Measurements from ENCODE around the gene POMT2. TPM values are rescaled to one million over a fixed set of nuclear protein-coding genes. Genes with fewer than 3 reads are reported as not detected.

POMT2 gene
- total and polyA plus RNA-seq, 7 donors = 3.6 to 21.0 (median 15.6) TPM

DNA sequence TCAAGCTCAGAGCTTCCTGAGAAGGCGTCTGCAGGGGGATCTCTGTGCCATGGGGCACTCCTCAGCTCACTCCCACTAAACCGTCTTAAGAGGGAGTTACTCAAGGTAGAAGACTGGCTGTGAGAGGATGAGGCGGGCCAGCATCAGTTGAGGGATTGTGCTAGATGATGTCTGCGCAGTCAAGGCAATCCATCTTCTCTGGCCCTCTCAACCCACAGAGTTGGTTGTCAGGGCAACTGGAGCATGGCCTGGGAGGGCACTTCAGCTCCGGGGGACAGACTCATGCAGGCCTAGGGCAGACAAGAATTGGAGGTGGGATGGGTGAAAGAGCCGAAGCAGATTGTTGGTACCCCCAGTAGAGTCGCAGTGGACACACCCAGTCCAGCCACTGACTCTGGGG, 9.2 kb upstream of the POMT2 start:
- DNase-seq = no peak
- Histone ChIP-seq H3K27me3 (no peaks in the 10 kb centered on the region), H3K9me3 (no peaks in the 10 kb centered on the region), H3K4me1 (no peaks in the 10 kb centered on the region), H3K4me3 (no peak overlapping the region), H3K36me3 (no peaks in the 10 kb centered on the region), H3K27ac (no peak overlapping the region)
- intact Hi-C loops (cut with DNase I) = no loop called here
- 92 to 94% methylated on average over 7 of the region's 7 CpGs for WGBS, 2 donors
- TF ChIP-seq POLR2A (IDR thresholded peaks at IDR 0.05) (no peak), POLR2AphosphoS5 (IDR thresholded peaks at IDR 0.05) (no peak), EP300 (IDR thresholded peaks at IDR 0.05) (no peak)
- TF ChIP-seq, protein P1, sequence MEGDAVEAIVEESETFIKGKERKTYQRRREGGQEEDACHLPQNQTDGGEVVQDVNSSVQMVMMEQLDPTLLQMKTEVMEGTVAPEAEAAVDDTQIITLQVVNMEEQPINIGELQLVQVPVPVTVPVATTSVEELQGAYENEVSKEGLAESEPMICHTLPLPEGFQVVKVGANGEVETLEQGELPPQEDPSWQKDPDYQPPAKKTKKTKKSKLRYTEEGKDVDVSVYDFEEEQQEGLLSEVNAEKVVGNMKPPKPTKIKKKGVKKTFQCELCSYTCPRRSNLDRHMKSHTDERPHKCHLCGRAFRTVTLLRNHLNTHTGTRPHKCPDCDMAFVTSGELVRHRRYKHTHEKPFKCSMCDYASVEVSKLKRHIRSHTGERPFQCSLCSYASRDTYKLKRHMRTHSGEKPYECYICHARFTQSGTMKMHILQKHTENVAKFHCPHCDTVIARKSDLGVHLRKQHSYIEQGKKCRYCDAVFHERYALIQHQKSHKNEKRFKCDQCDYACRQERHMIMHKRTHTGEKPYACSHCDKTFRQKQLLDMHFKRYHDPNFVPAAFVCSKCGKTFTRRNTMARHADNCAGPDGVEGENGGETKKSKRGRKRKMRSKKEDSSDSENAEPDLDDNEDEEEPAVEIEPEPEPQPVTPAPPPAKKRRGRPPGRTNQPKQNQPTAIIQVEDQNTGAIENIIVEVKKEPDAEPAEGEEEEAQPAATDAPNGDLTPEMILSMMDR (IDR thresholded peaks at IDR 0.05) = no peak

DNA sequence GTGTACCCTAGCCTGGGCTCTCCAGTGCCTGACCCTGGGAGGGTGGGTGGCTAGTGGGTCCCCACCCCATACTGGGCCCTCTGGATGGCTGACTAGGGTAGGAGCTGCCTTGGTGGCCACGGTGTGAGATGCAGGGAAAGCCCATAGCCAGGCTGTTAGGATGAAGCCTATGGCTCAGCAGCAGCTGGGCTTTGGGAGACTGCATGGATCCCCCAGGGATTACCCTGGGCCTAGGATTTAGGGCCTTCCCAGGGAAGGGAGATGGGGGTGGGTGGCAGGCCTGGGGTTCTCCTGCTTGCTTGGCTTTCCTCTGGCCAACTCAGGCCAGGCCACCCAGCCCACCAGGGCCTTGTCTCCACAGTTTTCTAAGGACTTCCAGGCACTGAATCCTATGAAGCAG, 6.4 kb upstream of the POMT2 start:
- 95 to 96% methylated on average over 1 of the region's 1 CpG for WGBS, 2 donors
- peak; percentile 35 for DNase-seq
- TF ChIP-seq, protein P1 (IDR thresholded peaks at IDR 0.05) = no peak
- no peak for TF ChIP-seq EP300 (IDR thresholded peaks at IDR 0.05)
- no peak for TF ChIP-seq POLR2A (IDR thresholded peaks at IDR 0.05)
- no peak for TF ChIP-seq POLR2AphosphoS5 (IDR thresholded peaks at IDR 0.05)

DNA sequence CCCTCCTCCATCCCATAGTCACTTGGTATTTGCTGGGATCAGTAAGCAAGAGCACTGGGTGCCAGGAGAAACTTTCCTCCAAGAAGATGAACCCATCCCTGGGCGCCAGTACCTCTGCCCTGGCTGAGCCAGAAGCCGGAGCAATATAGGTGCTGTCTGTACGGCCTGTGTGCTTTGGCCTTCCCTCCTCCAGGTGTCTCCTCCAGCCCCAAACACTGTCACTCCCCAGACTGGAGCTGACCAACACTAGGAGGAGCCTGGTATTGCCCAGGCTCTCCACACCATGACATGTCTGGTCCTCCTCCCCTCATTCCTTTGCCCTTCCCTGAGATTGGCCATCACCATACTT, 5.0 kb upstream of the POMT2 start:
- 87 to 95% methylated on average over 3 of the region's 3 CpGs for WGBS, 2 donors

More for the DNA sequence above, 6.4 kb upstream of the POMT2 start:
- Histone ChIP-seq H3K27me3 (no peaks in the 10 kb centered on the region), H3K27ac (no peak overlapping the region), H3K4me3 (no peak overlapping the region), H3K4me1 (peaks cover 0 to 4% (median 4%) of the 10 kb centered on the region in 4 donors), H3K36me3 (no peaks in the 10 kb centered on the region), H3K9me3 (no peaks in the 10 kb centered on the region)
- intact Hi-C loops (cut with DNase I) = no loop called here

DNA sequence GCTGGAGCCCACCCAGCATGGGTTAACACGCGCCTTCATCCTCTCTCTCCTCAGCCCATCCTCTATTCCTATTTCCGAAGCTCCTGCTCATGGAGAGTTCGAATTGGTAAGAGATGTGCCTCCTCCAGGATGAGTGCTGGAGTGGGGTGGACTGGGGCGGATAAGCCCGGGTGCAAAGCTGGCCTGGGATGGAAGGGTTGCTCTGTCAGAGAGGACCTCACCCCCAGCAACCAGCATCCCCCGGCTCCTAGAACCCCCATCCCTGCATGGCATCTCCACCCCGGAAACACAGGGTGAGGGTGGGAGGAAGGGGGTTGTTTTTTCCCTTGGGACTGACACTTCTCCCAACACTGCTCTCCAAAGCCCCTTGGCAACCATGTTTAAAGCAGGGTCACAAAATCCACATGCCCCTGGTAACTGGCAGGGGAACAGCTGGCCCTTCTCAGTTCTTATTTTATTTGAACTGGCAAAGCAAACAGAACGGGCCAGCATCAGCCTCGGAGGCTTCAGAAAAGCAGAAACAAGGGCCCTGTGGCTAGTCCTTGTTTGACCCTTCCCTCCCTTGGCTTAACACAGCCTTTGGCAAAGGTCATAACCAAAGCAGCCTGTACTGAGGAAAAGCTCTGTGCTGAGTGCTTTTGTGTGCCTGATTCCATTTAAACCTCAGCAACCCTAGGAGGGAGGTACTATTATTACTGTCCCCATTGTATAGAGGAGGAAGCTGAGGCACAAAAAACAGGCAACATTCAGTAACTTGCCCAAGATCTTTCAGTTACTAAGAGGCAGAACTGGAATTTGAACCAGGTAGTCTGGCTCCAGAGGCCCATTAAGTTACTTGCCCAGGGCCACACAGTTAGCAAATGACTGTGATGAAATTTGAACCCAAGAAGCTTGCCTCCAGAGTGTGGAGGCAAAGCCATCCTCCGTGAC, 4.4 kb upstream of the POMT2 start:
- intact Hi-C loops (cut with DNase I) = loop anchor here (5.0 kb wide), 1 partner anchor 228 kb away; the partner anchor contains the start of gene CIPC
- H3K36me3 ChIP-seq = no peaks in the 10 kb centered on the region
- WGBS, 2 donors = 89% methylated on average over 11 of the region's 11 CpGs
- DNase-seq = peak; percentile 51
- TF ChIP-seq POLR2A (IDR thresholded peaks at IDR 0.05) (no peak), POLR2AphosphoS5 (IDR thresholded peaks at IDR 0.05) (no peak), EP300 (IDR thresholded peaks at IDR 0.05) (no peak)
- TF ChIP-seq, protein P1 (IDR thresholded peaks at IDR 0.05) = no peak
- no peaks in the 10 kb centered on the region for H3K9me3 ChIP-seq
- H3K27me3 ChIP-seq = no peaks in the 10 kb centered on the region
- H3K4me3 ChIP-seq = no peak overlapping the region
- H3K27ac ChIP-seq = no peak overlapping the region
- peaks cover 0 to 7% (median 6%) of the 10 kb centered on the region in 4 donors for H3K4me1 ChIP-seq

More for the DNA sequence above, 5.0 kb upstream of the POMT2 start:
- H3K27ac ChIP-seq = no peak overlapping the region
- DNase-seq = no peak
- TF ChIP-seq, protein P1 (IDR thresholded peaks at IDR 0.05) = no peak
- TF ChIP-seq POLR2A (IDR thresholded peaks at IDR 0.05) = no peak
- TF ChIP-seq POLR2AphosphoS5 (IDR thresholded peaks at IDR 0.05) = no peak
- TF ChIP-seq EP300 (IDR thresholded peaks at IDR 0.05) = no peak
- H3K4me1 ChIP-seq = peaks cover 0 to 7% (median 6%) of the 10 kb centered on the region in 4 donors
- intact Hi-C loops (cut with DNase I) = no loop called here
- H3K4me3 ChIP-seq = no peak overlapping the region
- no peaks in the 10 kb centered on the region for H3K9me3 ChIP-seq
- no peaks in the 10 kb centered on the region for H3K36me3 ChIP-seq
- no peaks in the 10 kb centered on the region for H3K27me3 ChIP-seq
